Osteocyte (in vitro differentiated cells): ENCODE results near the gene KLHL36. TPM values are rescaled to one million over a fixed set of nuclear protein-coding genes. Genes with fewer than 3 reads are reported as not detected.

Experiments
- DNase-seq: peaks from one replicate; pipeline ENCODE4 v3.0.0; 2021; ENCODE audit warnings: mixed read lengths; ENCODE audit not compliant: unreplicated experiment; ENCODE audit errors: extremely low spot score
- H3K27ac Mint-ChIP-seq: one replicate; pipeline ENCODE4 v1.8.0; 2021; ENCODE audit warnings: mild to moderate bottlenecking, mixed read lengths; ENCODE audit not compliant: unreplicated experiment
- H3K27me3 Mint-ChIP-seq: one replicate; pipeline ENCODE4 v1.8.0; 2021; ENCODE audit warnings: mixed read lengths; ENCODE audit not compliant: unreplicated experiment
- H3K36me3 Mint-ChIP-seq: one replicate; pipeline ENCODE4 v1.8.0; 2021; ENCODE audit warnings: mixed read lengths; ENCODE audit not compliant: unreplicated experiment
- H3K4me1 Mint-ChIP-seq: one replicate; pipeline ENCODE4 v1.8.0; 2021; ENCODE audit warnings: mixed read lengths; ENCODE audit not compliant: unreplicated experiment
- H3K4me3 Mint-ChIP-seq: one replicate; pipeline ENCODE4 v1.8.0; 2021; ENCODE audit warnings: mild to moderate bottlenecking, moderate library complexity, mixed read lengths; ENCODE audit not compliant: unreplicated experiment
- H3K9me3 Mint-ChIP-seq: one replicate; pipeline ENCODE4 v1.8.0; 2021; ENCODE audit warnings: mixed read lengths; ENCODE audit not compliant: unreplicated experiment
- total RNA-seq: library from RNA; stranded (reverse); gene quantifications from 2 replicates; pipeline ENCODE4 v1.2.1, GENCODE V29; 2021
- TF ChIP-seq, protein P1 (sequence below): fragments of 200-600 bp; sonication (generic); IDR thresholded peaks from 2 replicates; pipeline ENCODE4 v1.5.0; 2021; ENCODE audit warnings: antibody characterized with exemption, mild to moderate bottlenecking, moderate library complexity

KLHL36 gene
- total RNA-seq, 1 donor from 2014 or later, result 49.0 TPM

DNA sequence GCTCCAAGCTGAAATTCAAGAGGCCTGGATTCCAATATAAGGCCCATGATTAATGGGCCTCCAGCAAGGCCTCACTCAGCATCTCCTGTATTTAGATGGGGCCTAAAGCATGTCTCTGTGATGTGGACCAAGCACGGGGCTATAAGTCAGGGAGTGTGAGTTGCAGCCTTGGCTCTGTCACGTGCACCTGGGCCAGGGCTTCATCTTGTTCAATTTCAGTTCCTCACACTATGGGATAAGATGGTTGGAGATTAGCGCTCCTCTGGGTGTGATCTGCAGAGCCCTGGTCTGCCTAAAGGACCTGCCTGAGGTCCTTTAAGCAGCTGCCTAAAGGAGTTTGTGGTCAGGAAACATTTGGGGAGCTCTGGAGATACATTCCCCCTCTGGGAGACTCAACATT lies 25.2 kb downstream of the KLHL36 start:
- no peaks in the 10 kb centered on the region for H3K9me3 Mint-ChIP-seq
- DNase-seq, result no peak
- no peak overlapping the region for H3K4me3 Mint-ChIP-seq
- H3K4me1 Mint-ChIP-seq, result peaks cover 3% of the 10 kb centered on the region
- TF ChIP-seq, protein P1, sequence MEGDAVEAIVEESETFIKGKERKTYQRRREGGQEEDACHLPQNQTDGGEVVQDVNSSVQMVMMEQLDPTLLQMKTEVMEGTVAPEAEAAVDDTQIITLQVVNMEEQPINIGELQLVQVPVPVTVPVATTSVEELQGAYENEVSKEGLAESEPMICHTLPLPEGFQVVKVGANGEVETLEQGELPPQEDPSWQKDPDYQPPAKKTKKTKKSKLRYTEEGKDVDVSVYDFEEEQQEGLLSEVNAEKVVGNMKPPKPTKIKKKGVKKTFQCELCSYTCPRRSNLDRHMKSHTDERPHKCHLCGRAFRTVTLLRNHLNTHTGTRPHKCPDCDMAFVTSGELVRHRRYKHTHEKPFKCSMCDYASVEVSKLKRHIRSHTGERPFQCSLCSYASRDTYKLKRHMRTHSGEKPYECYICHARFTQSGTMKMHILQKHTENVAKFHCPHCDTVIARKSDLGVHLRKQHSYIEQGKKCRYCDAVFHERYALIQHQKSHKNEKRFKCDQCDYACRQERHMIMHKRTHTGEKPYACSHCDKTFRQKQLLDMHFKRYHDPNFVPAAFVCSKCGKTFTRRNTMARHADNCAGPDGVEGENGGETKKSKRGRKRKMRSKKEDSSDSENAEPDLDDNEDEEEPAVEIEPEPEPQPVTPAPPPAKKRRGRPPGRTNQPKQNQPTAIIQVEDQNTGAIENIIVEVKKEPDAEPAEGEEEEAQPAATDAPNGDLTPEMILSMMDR, result no peak
- H3K36me3 Mint-ChIP-seq, result peaks cover 3% of the 10 kb centered on the region
- no peak overlapping the region for H3K27ac Mint-ChIP-seq
- peaks cover 4% of the 10 kb centered on the region for H3K27me3 Mint-ChIP-seq

- H3K4me1 Mint-ChIP-seq, result peaks cover 3% of the 10 kb centered on the region
- H3K4me3 Mint-ChIP-seq, result no peak overlapping the region
- TF ChIP-seq, protein P1, result no peak
- peaks cover 9% of the 10 kb centered on the region for H3K27me3 Mint-ChIP-seq
- H3K9me3 Mint-ChIP-seq, result no peaks in the 10 kb centered on the region
- H3K27ac Mint-ChIP-seq, result no peak overlapping the region
- no peak for DNase-seq
- H3K36me3 Mint-ChIP-seq, result no peaks in the 10 kb centered on the region
Observed at GRCh38 chr16:84675423-84675822, 27.1 kb downstream of the KLHL36 start.

DNA sequence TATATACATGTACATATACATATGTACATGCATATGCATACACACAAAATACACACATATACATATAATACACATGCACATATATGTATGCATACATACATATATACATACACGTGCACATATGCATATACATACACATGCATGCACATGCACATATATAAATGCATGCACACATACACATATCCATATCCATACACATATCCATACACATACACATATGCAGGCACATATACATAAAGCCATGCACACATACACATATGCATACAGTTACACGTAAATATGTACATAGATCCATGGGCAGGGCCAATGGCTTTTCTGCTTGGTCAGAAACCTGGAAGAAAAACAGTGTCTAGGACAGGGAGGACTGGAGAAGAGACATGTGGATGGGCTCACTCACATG lies 27.6 kb downstream of the KLHL36 start:
- Mint-ChIP-seq H3K4me3 (no peak overlapping the region), H3K9me3 (no peaks in the 10 kb centered on the region), H3K27ac (no peak overlapping the region), H3K27me3 (peaks cover 14% of the 10 kb centered on the region), H3K4me1 (peaks cover 3% of the 10 kb centered on the region), H3K36me3 (no peaks in the 10 kb centered on the region)
- DNase-seq, result no peak
- TF ChIP-seq, protein P1, result no peak

- no peak overlapping the region for H3K4me3 Mint-ChIP-seq
- no peak overlapping the region for H3K27ac Mint-ChIP-seq
- H3K27me3 Mint-ChIP-seq, result peaks cover 19% of the 10 kb centered on the region
- no peaks in the 10 kb centered on the region for H3K36me3 Mint-ChIP-seq
- peaks cover 2% of the 10 kb centered on the region for H3K4me1 Mint-ChIP-seq
- no peak for DNase-seq
- H3K9me3 Mint-ChIP-seq, result no peaks in the 10 kb centered on the region
- TF ChIP-seq, protein P1, result no peak
Observed at GRCh38 chr16:84677017-84677803, 28.9 kb downstream of the KLHL36 start.

- TF ChIP-seq, protein P1, result no peak
- no peak for DNase-seq
- Mint-ChIP-seq H3K27ac (no peak overlapping the region), H3K27me3 (peaks cover 19% of the 10 kb centered on the region), H3K9me3 (no peaks in the 10 kb centered on the region), H3K4me1 (no peaks in the 10 kb centered on the region), H3K4me3 (no peak overlapping the region), H3K36me3 (no peaks in the 10 kb centered on the region)
Observed at GRCh38 chr16:84677849-84678248, 29.5 kb downstream of the KLHL36 start.
